HepG2 (cell line): Measurements from ENCODE around the gene TMEM156.

ENCODE experiments used
- HNRNPH1 ChIP-seq: fragments of 200-400 bp; formaldehyde crosslinking; optimal IDR thresholded peaks from 2 replicates; pipeline ENCODE3; 2017; ENCODE audit warnings: mild to moderate bottlenecking, low read depth, low read length
- MAX ChIP-seq: IDR thresholded peaks from 2 replicates; pipeline ENCODE4 v1.6.1; 2012; ENCODE audit warnings: inconsistent platforms
- NFE2 ChIP-seq: sonication (generic); formaldehyde crosslinking; IDR thresholded peaks from 2 replicates; pipeline ENCODE4 v1.4.0; 2020; ENCODE audit warnings: missing genetic modification reagents
- POLR2A ChIP-seq, 2 experiments: IDR thresholded peaks; 2 replicates each; pipeline ENCODE4 v1.6.1; 2011; ENCODE audit warnings: low read depth in 2 of 2, low read length in 2 of 2, mild to moderate bottlenecking in 1 of 2, moderate library complexity in 1 of 2; ENCODE audit not compliant: insufficient read depth in 1 of 2
- ZNF737 ChIP-seq: sonication (generic); formaldehyde crosslinking; IDR thresholded peaks from 2 replicates; pipeline ENCODE4 v1.5.0; 2020; ENCODE audit warnings: missing genetic modification reagents, mild to moderate bottlenecking, borderline replicate concordance
- TF ChIP-seq, protein P1 (sequence below): sonication (generic); formaldehyde crosslinking; IDR thresholded peaks from 2 replicates; pipeline ENCODE4 v1.5.1; 2020; ENCODE audit warnings: missing genetic modification reagents, mild to moderate bottlenecking, borderline replicate concordance
- TF ChIP-seq, protein P2 (sequence below): sonication (generic); formaldehyde crosslinking; IDR thresholded peaks from 2 replicates; pipeline ENCODE4 v1.4.0; 2020; ENCODE audit warnings: missing genetic modification reagents
- TF ChIP-seq, protein P3 (sequence below): IDR thresholded peaks from 2 replicates; pipeline ENCODE4 v1.6.1; 2016; ENCODE audit warnings: low read depth, borderline replicate concordance

DNA sequence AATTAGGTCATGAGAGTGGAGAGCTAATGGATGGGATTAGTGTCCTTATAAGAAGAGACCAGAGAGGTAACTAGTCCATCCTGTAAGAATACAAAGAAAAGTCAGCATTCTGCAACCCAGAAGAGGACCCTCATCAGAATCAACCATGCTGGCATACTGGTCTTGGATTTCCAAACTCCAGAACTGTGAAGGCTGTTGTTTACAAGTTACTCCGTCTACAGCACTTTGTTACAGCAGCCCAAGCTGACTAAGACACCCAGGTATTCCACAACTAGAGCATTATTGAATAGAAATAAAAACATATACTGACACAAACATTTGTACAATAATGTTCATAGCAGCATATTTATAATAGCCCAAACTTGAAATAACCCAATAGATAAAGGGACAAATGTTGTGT is 9.2 kb downstream of the TMEM156 start:
- TF ChIP-seq MAX (no peak), POLR2A (IDR thresholded peaks at IDR 0.05; ENCODE audit: insufficient read depth in 1 of 2, low read depth in 2 of 2, low read length in 2 of 2) (no peak), ZNF737 (CRISPR knock-in tag) (no peak), HNRNPH1 (no peak), NFE2 (CRISPR knock-in tag) (no peak)
- TF ChIP-seq, protein P1, sequence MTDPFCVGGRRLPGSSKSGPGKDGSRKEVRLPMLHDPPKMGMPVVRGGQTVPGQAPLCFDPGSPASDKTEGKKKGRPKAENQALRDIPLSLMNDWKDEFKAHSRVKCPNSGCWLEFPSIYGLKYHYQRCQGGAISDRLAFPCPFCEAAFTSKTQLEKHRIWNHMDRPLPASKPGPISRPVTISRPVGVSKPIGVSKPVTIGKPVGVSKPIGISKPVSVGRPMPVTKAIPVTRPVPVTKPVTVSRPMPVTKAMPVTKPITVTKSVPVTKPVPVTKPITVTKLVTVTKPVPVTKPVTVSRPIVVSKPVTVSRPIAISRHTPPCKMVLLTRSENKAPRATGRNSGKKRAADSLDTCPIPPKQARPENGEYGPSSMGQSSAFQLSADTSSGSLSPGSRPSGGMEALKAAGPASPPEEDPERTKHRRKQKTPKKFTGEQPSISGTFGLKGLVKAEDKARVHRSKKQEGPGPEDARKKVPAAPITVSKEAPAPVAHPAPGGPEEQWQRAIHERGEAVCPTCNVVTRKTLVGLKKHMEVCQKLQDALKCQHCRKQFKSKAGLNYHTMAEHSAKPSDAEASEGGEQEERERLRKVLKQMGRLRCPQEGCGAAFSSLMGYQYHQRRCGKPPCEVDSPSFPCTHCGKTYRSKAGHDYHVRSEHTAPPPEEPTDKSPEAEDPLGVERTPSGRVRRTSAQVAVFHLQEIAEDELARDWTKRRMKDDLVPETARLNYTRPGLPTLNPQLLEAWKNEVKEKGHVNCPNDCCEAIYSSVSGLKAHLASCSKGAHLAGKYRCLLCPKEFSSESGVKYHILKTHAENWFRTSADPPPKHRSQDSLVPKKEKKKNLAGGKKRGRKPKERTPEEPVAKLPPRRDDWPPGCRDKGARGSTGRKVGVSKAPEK = no peak
- TF ChIP-seq, protein P2, sequence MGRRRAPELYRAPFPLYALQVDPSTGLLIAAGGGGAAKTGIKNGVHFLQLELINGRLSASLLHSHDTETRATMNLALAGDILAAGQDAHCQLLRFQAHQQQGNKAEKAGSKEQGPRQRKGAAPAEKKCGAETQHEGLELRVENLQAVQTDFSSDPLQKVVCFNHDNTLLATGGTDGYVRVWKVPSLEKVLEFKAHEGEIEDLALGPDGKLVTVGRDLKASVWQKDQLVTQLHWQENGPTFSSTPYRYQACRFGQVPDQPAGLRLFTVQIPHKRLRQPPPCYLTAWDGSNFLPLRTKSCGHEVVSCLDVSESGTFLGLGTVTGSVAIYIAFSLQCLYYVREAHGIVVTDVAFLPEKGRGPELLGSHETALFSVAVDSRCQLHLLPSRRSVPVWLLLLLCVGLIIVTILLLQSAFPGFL (CRISPR knock-in tag) = no peak
- TF ChIP-seq, protein P3, sequence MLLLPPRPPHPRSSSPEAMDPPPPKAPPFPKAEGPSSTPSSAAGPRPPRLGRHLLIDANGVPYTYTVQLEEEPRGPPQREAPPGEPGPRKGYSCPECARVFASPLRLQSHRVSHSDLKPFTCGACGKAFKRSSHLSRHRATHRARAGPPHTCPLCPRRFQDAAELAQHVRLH (CRISPR knock-in tag) = no peak
